ENCODE data around the gene FNDC3B. TPM values are rescaled to one million over a fixed set of nuclear protein-coding genes. Genes with fewer than 3 reads are reported as not detected.
A peak's percentile ranks its signal among the peaks of the same experiment; 100 is the strongest.
"Not testable (repeated sequence)": the region's sequence is repeated elsewhere in the genome, so short reads cannot be mapped to it uniquely, and the experiment has no call there.

The FNDC3B gene
- total and polyA plus RNA-seq, 12 donors, result 9.7 to 118 (median 85.0) TPM

DNA sequence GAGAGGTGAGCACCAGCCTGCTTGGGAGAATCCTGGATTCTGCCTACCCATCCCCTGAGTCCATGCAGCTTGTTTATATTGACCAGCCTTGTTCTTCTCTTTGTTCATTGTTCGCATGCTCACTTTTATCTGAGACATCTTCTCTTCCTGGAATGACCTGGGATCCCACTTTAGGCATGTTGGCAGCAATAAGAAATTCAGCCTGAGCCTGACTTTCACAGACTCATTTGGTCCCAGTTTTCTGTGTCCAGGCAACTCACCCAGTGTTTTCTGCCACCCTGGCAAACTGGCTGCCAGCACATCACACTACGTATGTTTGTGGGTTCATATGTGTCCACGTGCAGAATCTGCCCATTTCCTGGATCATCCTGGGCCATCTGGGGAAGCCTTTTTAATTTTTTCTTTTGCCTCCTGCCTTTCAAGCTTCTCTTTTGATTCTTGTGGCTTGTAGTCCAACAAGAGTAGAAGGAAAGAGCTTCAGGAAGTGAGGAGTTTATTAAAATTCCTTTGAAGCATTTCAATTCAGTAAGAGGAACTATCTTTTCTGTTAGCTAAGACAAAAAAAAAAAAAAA lies 199.9 kb downstream of the FNDC3B start:
- Histone ChIP-seq H3K27ac (peak overlapping the region in 2 of 10 donors; percentile 21 to 46), H3K4me1 (peaks cover 0 to 31% (median 16%) of the 10 kb centered on the region in 9 donors), H3K27me3 (no peaks in the 10 kb centered on the region), H3K36me3 (peaks cover 0 to 20% (median 0%) of the 10 kb centered on the region in 9 donors), H3K4me3 (no peak overlapping the region), H3K9me3 (peaks cover 0 to 17% (median 7%) of the 10 kb centered on the region in 11 donors)
- DNase-seq (no peak), ATAC-seq (peak in 2 of 8 donors; percentile 10 to 41)
- WGBS, 2 donors, result 76 to 84% methylated on average over 3 of the region's 3 CpGs
- no peak for TF ChIP-seq CTCF (IDR thresholded peaks at IDR 0.05)
- intact Hi-C loops (cut with DNase I), result no loop called here

- no peaks in the 10 kb centered on the region for H3K27me3 ChIP-seq
- no peak overlapping the region for H3K4me3 ChIP-seq
- TF ChIP-seq CTCF (IDR thresholded peaks at IDR 0.05), result no peak
- peaks cover 0 to 17% (median 7%) of the 10 kb centered on the region in 11 donors for H3K9me3 ChIP-seq
- H3K36me3 ChIP-seq, result peaks cover 0 to 22% (median 0%) of the 10 kb centered on the region in 9 donors
- H3K4me1 ChIP-seq, result peaks cover 0 to 44% (median 21%) of the 10 kb centered on the region in 9 donors
- ATAC-seq (no peak), DNase-seq (no peak)
- no peak overlapping the region for H3K27ac ChIP-seq
- intact Hi-C loops (cut with DNase I), result no loop called here
- 95 to 100% methylated on average over 1 of the region's 1 CpG for WGBS, 2 donors
Observed at GRCh38 chr3:172241405-172241804, 202.0 kb downstream of the FNDC3B start.

GRCh38 chr3:172242471-172242870 lies 203.1 kb downstream of the FNDC3B start:
- 99 to 100% methylated on average over 3 of the region's 3 CpGs for WGBS, 2 donors
- DNase-seq, ATAC-seq: not testable (repeated sequence)

DNA sequence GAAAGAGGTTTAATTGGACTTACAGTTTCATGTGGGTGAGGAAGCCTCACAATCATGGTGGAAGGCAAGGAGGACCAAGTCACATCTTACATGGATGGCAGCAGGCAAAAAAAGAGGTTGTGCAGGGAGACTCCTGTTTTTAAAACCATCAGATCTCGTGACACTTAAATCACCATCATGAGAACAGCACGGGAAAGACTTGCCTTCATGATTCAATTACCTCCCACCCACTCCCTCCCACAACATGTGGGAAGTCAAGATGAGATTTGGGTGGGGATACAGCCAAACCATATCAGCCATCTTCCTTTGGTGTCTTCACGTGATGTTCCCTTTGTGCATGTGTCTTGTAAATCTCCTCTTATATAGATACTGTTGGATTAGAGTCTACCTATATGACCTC lies 204.0 kb downstream of the FNDC3B start:
- ATAC-seq; H3K4me3 ChIP-seq; H3K27me3 ChIP-seq; intact Hi-C loops (cut with DNase I); DNase-seq: not testable (repeated sequence)
- Histone ChIP-seq H3K4me1 (peaks cover 0 to 44% (median 24%) of the 10 kb centered on the region in 9 donors), H3K36me3 (peaks cover 0 to 38% (median 0%) of the 10 kb centered on the region in 9 donors), H3K27ac (peak overlapping the region in 1 of 10 donors; percentile 23), H3K9me3 (peaks cover 0 to 17% (median 7%) of the 10 kb centered on the region in 11 donors)
- 77 to 78% methylated on average over 3 of the region's 3 CpGs for WGBS, 2 donors

More at GRCh38 chr3:172242471-172242870, 203.1 kb downstream of the FNDC3B start:
- intact Hi-C loops (cut with DNase I); H3K4me3 ChIP-seq; H3K27me3 ChIP-seq; H3K27ac ChIP-seq: not testable (repeated sequence)
- Histone ChIP-seq H3K4me1 (peaks cover 0 to 43% (median 24%) of the 10 kb centered on the region in 9 donors), H3K36me3 (peaks cover 0 to 29% (median 0%) of the 10 kb centered on the region in 9 donors), H3K9me3 (peaks cover 0 to 17% (median 7%) of the 10 kb centered on the region in 11 donors)

GRCh38 chr3:172244011-172244410 lies 204.6 kb downstream of the FNDC3B start:
- no peak for TF ChIP-seq CTCF (IDR thresholded peaks at IDR 0.05)
- WGBS, 2 donors, result 72 to 79% methylated on average over 2 of the region's 2 CpGs
- ATAC-seq (no peak), DNase-seq (no peak)
- intact Hi-C loops (cut with DNase I), result no loop called here
- Histone ChIP-seq H3K9me3 (peaks cover 0 to 17% (median 7%) of the 10 kb centered on the region in 11 donors), H3K36me3 (peaks cover 0 to 39% (median 0%) of the 10 kb centered on the region in 9 donors), H3K4me3 (no peak overlapping the region), H3K27ac (no peak overlapping the region), H3K27me3 (no peaks in the 10 kb centered on the region), H3K4me1 (peaks cover 0 to 42% (median 25%) of the 10 kb centered on the region in 9 donors)

Measured in heart right ventricle (tissue), 16 donors.